GM12878 (cell line): Measurements from ENCODE around the gene SHH. TPM values are rescaled to one million over a fixed set of nuclear protein-coding genes. Genes with fewer than 3 reads are reported as not detected.

Experiments
- ATAC-seq: fragments of 200-7000 bp; cut with Tn5 transposase; 3 replicates; pipeline ENCODE4 v1.9.1; 2020; ENCODE audit warnings: mild to moderate bottlenecking, moderate library complexity
- BruUV-seq: library from RNA; stranded (reverse); fragments of 400-500 nt; replicated peaks from 2 replicates; lab custom pipeline; 2021; lab: Mats Ljungman, UMichigan
- CTCF ChIA-PET: fragments of 300-600 bp; sonication (Branson Sonifier 250); formaldehyde crosslinking; extraction: SDS; loops from one replicate; lab custom pipeline; 2021; ENCODE audit warnings: inconsistent platforms; lab: Yijun Ruan, JAX
- POLR2A ChIA-PET: fragments of 350-600 bp; formaldehyde crosslinking; extraction: SDS; loops from one replicate; lab custom pipeline; 2021; ENCODE audit warnings: inconsistent platforms; lab: Charles Lee
- RAD21 ChIA-PET: fragments of 300-600 bp; sonication (Branson Sonifier 250); formaldehyde crosslinking; loops from one replicate; lab custom pipeline; 2023; ENCODE audit warnings: antibody characterized with exemption; ENCODE audit not compliant: unreplicated experiment; lab: Charles Lee
- SMC1A ChIA-PET: fragments of 300-600 bp; sonication (Branson Sonifier 250); formaldehyde crosslinking; loops from one replicate; lab custom pipeline; 2023; ENCODE audit not compliant: unreplicated experiment, uncharacterized antibody; lab: Charles Lee
- DNase-seq: peaks from one replicate; pipeline ENCODE4 v3.0.0-alpha.2; 2011; ENCODE audit warnings: low read depth, low spot score
- FAIRE-seq: peaks from 3 replicates; lab custom pipeline; 2011; peaks lifted over from hg19 to GRCh38; lab: Jason Lieb, UNC
- H2AFZ ChIP-seq: 2 replicates; pipeline ENCODE4 v1.6.0; 2011; ENCODE audit warnings: low read depth, low read length, control low read depth; ENCODE audit not compliant: control insufficient read depth
- H3K27ac ChIP-seq: 2 replicates; pipeline ENCODE4 v1.5.1; 2011; ENCODE audit warnings: control low read depth; ENCODE audit not compliant: control insufficient read depth, insufficient read depth
- H3K27me3 ChIP-seq, 2 experiments: replicated peaks in 1 of 2; 2 replicates each; pipeline versions ENCODE4 v1.6.0 to v1.6.1; 2011; ENCODE audit warnings: low read length in 1 of 2; ENCODE audit not compliant: control insufficient read depth in 2 of 2, insufficient read depth in 2 of 2
- H3K36me3 ChIP-seq, 2 experiments: 2 replicates each; pipeline ENCODE4 v1.5.1; 2011; ENCODE audit warnings: low read length in 1 of 2; ENCODE audit not compliant: control insufficient read depth in 2 of 2, insufficient read depth in 2 of 2
- H3K4me1 ChIP-seq: 2 replicates; pipeline ENCODE4 v1.6.1; 2011; ENCODE audit warnings: mild to moderate bottlenecking, low read length, moderate library complexity, mixed read lengths; ENCODE audit not compliant: control insufficient read depth, insufficient read depth
- H3K4me2 ChIP-seq: 2 replicates; pipeline ENCODE4 v1.6.0; 2011; ENCODE audit warnings: control low read depth; ENCODE audit not compliant: control insufficient read depth, insufficient read depth
- H3K4me3 ChIP-seq: fragments of 200-600 bp; sonication (generic); 2 replicates; pipeline ENCODE4 v1.5.1; 2016
- H3K79me2 ChIP-seq: 2 replicates; pipeline ENCODE4 v1.6.0; 2011; ENCODE audit warnings: low read length; ENCODE audit not compliant: control insufficient read depth, insufficient read depth
- H3K9ac ChIP-seq: 2 replicates; pipeline ENCODE4 v1.8.0; 2011; ENCODE audit warnings: low read length, control low read depth, mixed read lengths; ENCODE audit not compliant: control insufficient read depth, insufficient read depth
- H3K9me3 ChIP-seq: replicated peaks from 3 replicates; pipeline ENCODE4 v1.5.1; 2011; ENCODE audit warnings: mild to moderate bottlenecking, low read length; ENCODE audit not compliant: control insufficient read depth, insufficient read depth
- H4K20me1 ChIP-seq: 2 replicates; pipeline ENCODE4 v1.6.0; 2011; ENCODE audit not compliant: control insufficient read depth, insufficient read depth
- CBX5 ChIP-seq: sonication (generic); IDR thresholded peaks from 2 replicates; pipeline ENCODE4 v1.6.1; 2016; ENCODE audit warnings: low read depth, moderate library complexity, mild to moderate bottlenecking, inconsistent platforms
- FOXK2 ChIP-seq: fragments of 450-650 bp; IDR thresholded peaks from 2 replicates; pipeline ENCODE4 v1.6.1; 2017; ENCODE audit warnings: mild to moderate bottlenecking, moderate library complexity
- GATAD2B ChIP-seq: fragments of 450-650 bp; conservative IDR thresholded peaks from 2 replicates; pipeline ENCODE4 v1.6.1; 2017; ENCODE audit warnings: low read depth, mild to moderate bottlenecking, moderate library complexity
- JUND ChIP-seq: IDR thresholded peaks from 2 replicates; pipeline ENCODE4 v1.6.1; 2012; ENCODE audit warnings: low read depth, mild to moderate bottlenecking, low read length, improper control_type of control experiment, moderate library complexity
- NBN ChIP-seq: fragments of 450-650 bp; IDR thresholded peaks from 2 replicates; pipeline ENCODE4 v1.6.1; 2016
- NRF1 ChIP-seq: conservative IDR thresholded peaks from 2 replicates; pipeline ENCODE4 v1.6.1; 2011; ENCODE audit warnings: mild to moderate bottlenecking, low read depth, low read length, improper control_type of control experiment
- RCOR1 ChIP-seq: conservative IDR thresholded peaks from 2 replicates; pipeline ENCODE4 v1.6.1; 2012; ENCODE audit warnings: low read depth, low read length, improper control_type of control experiment
- RFX5 ChIP-seq: IDR thresholded peaks from 2 replicates; pipeline ENCODE4 v1.6.1; 2011; ENCODE audit warnings: low read depth, low read length, improper control_type of control experiment
- SIN3A ChIP-seq: IDR thresholded peaks from 2 replicates; pipeline ENCODE4 v1.6.1; 2012; ENCODE audit warnings: low read depth, low read length, improper control_type of control experiment
- SPI1 ChIP-seq: IDR thresholded peaks from 2 replicates; pipeline ENCODE4 v1.6.1; 2011; ENCODE audit warnings: low read depth, mild to moderate bottlenecking, low read length, moderate library complexity, borderline replicate concordance; ENCODE audit not compliant: insufficient read depth
- SRF ChIP-seq, 2 experiments: IDR thresholded peaks; 2 replicates each; pipeline ENCODE4 v1.6.1; 2011; ENCODE audit warnings: low read depth in 2 of 2, low read length in 2 of 2, mild to moderate bottlenecking in 1 of 2, moderate library complexity in 1 of 2
- ZBED1 ChIP-seq: IDR thresholded peaks from 2 replicates; pipeline ENCODE4 v1.6.1; 2016; ENCODE audit warnings: borderline replicate concordance
- ZNF622 ChIP-seq: fragments of 450-650 bp; IDR thresholded peaks from 2 replicates; pipeline ENCODE4 v1.6.1; 2017; ENCODE audit warnings: mild to moderate bottlenecking, inconsistent platforms
- WGBS: methylation state at CpG from one replicate; pipeline ENCODE4 v1.1.6; 2016; ENCODE audit warnings: low lambda C conversion rate; ENCODE audit not compliant: insufficient replicate concordance, insufficient coverage; ENCODE audit errors: missing lambda C conversion rate; 5-methylcytosine and 5-hydroxymethylcytosine counted together
- in situ Hi-C: fragments of 300-500 bp; cut with MboI; formaldehyde crosslinking; loops from 9 replicates; pipeline ENCODE4 v1.14.3; 2018; ENCODE audit warnings: mixed read lengths
- intact Hi-C: fragments of 100-400 bp; cut with micrococcal nuclease; formaldehyde crosslinking; loops from one replicate; pipeline ENCODE4 v1.14.2; 2022; ENCODE audit not compliant: unreplicated experiment
- polyA plus RNA-seq, 11 experiments: library from polyadenylated mRNA; depleted of rRNA in 4 of 11; unstranded in 6 of 11; stranded (reverse) in 5 of 11; fragments of >200 nt; fragmentation: Nextera tagmentation in 4 of 11; fragmentation: Illumina TruSeq in 1 of 11; extraction: Ambion mirVana in 4 of 11; extraction: Trizol in 1 of 11; gene quantifications; 1 replicate in 1 of 11; 2 replicates in 10 of 11; pipeline versions ENCODE4 v1.2.1 to v1.2.3, GENCODE V29; 2011 to 2016; ENCODE audit warnings: inconsistent platforms in 2 of 11, missing spikeins in 2 of 11, low read depth in 1 of 11
- total RNA-seq, 4 experiments: library from RNA; depleted of rRNA in 3 of 4; stranded (reverse); fragments of >200 nt in 3 of 4; fragmentation: Illumina TruSeq in 1 of 4; extraction: Trizol in 1 of 4; gene quantifications; 2 replicates each; pipeline versions ENCODE4 v1.2.1 to v1.2.3, GENCODE V29; 2013 to 2021
- TF ChIP-seq, protein P1 (sequence below): IDR thresholded peaks from 2 replicates; pipeline ENCODE4 v1.6.1; 2011; ENCODE audit warnings: borderline replicate concordance, low read depth, mild to moderate bottlenecking, moderate library complexity, low read length; ENCODE audit not compliant: insufficient read depth, poor library complexity, severe bottlenecking
- TF ChIP-seq, protein P2 (sequence below): IDR thresholded peaks from 2 replicates; pipeline ENCODE4 v1.6.1; 2011; ENCODE audit warnings: low read depth, mild to moderate bottlenecking, low read length, moderate library complexity, borderline replicate concordance; ENCODE audit errors: extremely low read depth

The SHH gene
- total and polyA plus RNA-seq, 10 of the 15 experiments (the other 5 are each of a cell fraction or from before 2014, with no cell fraction given): not detected

DNA sequence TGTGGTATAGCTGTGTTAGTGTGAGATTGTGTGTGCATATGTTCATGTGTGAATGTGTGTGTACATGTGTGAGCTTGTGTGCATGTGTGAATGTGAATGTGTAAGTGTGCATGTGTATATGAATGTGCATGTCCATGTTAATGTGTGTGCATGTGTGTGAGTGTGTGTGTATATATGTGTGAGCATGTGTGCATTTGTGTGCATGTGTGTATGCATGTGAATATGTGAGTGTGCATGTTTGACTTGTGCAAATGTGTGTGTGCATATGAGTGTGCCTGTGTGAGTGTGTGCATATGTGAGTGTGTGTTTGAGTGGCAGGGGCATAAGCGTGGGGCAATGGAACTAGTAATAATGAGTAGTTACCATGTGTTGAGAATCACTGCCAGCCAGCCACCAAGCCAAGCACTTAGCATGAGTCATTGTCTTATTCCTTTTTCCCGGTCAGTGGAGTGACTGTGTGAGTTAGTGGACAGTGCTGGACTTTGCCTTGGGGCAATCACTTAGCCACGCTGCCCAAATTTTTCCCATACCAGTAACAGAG lies 46.3 kb upstream of the SHH start (continued):
- TF ChIP-seq, protein P1, sequence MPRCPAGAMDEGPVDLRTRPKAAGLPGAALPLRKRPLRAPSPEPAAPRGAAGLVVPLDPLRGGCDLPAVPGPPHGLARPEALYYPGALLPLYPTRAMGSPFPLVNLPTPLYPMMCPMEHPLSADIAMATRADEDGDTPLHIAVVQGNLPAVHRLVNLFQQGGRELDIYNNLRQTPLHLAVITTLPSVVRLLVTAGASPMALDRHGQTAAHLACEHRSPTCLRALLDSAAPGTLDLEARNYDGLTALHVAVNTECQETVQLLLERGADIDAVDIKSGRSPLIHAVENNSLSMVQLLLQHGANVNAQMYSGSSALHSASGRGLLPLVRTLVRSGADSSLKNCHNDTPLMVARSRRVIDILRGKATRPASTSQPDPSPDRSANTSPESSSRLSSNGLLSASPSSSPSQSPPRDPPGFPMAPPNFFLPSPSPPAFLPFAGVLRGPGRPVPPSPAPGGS: peak; percentile 94
- TF ChIP-seq, all 136 proteins: peak for 3

DNA sequence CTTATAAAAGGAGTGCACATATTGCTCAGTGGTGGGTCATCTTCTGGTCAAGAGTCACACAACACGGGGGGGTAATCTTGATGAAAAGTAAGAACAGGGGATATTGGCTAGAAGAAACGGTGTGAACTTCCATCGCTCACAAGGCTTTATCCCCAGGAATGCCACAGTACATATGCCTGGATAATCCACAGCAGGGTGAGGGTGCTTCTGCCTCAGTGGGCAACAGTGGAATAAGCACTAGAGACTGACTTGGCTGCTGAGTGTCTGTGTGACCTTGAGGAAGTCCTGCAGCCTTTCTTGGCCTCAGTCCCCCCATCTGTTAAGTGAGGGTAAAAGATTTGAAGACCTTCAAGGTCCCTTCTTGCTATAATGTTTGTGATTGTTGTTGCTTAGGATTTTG lies 44.9 kb upstream of the SHH start:
- DNase-seq (no peak), ATAC-seq (no peak), FAIRE-seq (no peak)
- Histone ChIP-seq H3K4me2 (no peak overlapping the region), H3K36me3 (no peaks in the 10 kb centered on the region), H4K20me1 (no peaks in the 10 kb centered on the region), H3K79me2 (no peaks in the 10 kb centered on the region), H2AFZ (no peak overlapping the region)
- BruUV-seq: no TSS peak
- TF ChIP-seq SRF (IDR thresholded peaks at IDR 0.05; ENCODE audit: low read depth in 2 of 2, low read length in 2 of 2): no peak
- TF ChIP-seq, all 136 proteins: peak for 0
- 14% methylated on average over 3 of the region's 3 CpGs for WGBS
- intact Hi-C loops: no loop called here
- H3K27me3 ChIP-seq: no peaks in the 10 kb centered on the region
- H3K27ac ChIP-seq: no peak overlapping the region
- ChIA-PET SMC1A (no interaction called here), RAD21 (no interaction called here), CTCF (interaction anchor here (0.6 kb wide), 1 partner anchor 340 kb away, joined by 3 read pairs; no protein-coding TSS in a partner anchor), POLR2A (no interaction called here)
- H3K4me1 ChIP-seq: no peaks in the 10 kb centered on the region
- in situ Hi-C loops: no loop called here
- no peaks in the 10 kb centered on the region for H3K9me3 ChIP-seq
- no peak overlapping the region for H3K9ac ChIP-seq
- H3K4me3 ChIP-seq: no peak overlapping the region

DNA sequence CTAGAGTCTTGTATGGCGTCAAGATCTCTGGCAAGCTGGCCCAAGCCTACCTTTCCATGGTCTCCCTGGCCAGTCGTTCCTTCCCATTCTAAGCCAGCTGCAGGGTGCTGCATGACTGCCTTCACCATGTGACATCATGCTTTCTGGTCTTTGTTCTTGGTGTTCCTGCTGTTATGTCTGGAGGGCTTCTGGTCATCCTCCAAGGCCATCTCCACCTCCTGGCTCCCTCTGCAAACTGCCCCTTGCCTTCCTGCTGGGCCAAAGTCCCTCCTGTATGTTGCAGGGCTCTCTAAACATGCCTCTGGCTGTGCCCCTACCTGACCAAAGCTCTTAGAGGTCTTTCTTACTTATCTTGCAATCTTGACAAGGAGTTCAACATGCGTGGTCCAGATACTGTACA lies 44.4 kb upstream of the SHH start:
- Histone ChIP-seq H4K20me1 (no peaks in the 10 kb centered on the region), H3K4me2 (no peak overlapping the region), H2AFZ (no peak overlapping the region), H3K9ac (no peak overlapping the region), H3K9me3 (no peaks in the 10 kb centered on the region), H3K4me3 (no peak overlapping the region), H3K27me3 (no peaks in the 10 kb centered on the region), H3K79me2 (no peaks in the 10 kb centered on the region), H3K27ac (no peak overlapping the region), H3K36me3 (no peaks in the 10 kb centered on the region), H3K4me1 (no peaks in the 10 kb centered on the region)
- FAIRE-seq (no peak), ATAC-seq (no peak), DNase-seq (no peak)
- ChIA-PET SMC1A (no interaction called here), RAD21 (no interaction called here), POLR2A (no interaction called here), CTCF (no interaction called here)
- in situ Hi-C loops (no loop called here), intact Hi-C loops (no loop called here)
- WGBS: 8% methylated on average over 3 of the region's 3 CpGs
- no TSS peak for BruUV-seq
- no peak for TF ChIP-seq NBN
- TF ChIP-seq JUND: no peak
- no peak for TF ChIP-seq RFX5
- TF ChIP-seq RCOR1: no peak
- no peak for TF ChIP-seq ZNF622
- TF ChIP-seq GATAD2B: no peak
- no peak for TF ChIP-seq SIN3A
- no peak for TF ChIP-seq CBX5
- TF ChIP-seq, protein P2, sequence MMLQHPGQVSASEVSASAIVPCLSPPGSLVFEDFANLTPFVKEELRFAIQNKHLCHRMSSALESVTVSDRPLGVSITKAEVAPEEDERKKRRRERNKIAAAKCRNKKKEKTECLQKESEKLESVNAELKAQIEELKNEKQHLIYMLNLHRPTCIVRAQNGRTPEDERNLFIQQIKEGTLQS: no peak
- no peak for TF ChIP-seq FOXK2
- TF ChIP-seq SPI1: no peak
- TF ChIP-seq NRF1: no peak
- no peak for TF ChIP-seq ZBED1
